Liver (tissue), 9 donors: ENCODE measurements around the gene OR1L6. TPM values are rescaled to one million over a fixed set of nuclear protein-coding genes. Genes with fewer than 3 reads are reported as not detected.

Source experiments
- DNase-seq: peaks from one replicate; pipeline ENCODE4 v3.0.0-alpha.2; 2017; ENCODE audit warnings: low spot score
- H3K27ac ChIP-seq, 2 donors: one replicate each; pipeline ENCODE4 v1.7.0; 2013; ENCODE audit warnings: inconsistent platforms in 2 of 2, low read length in 2 of 2, control low read depth in 1 of 2, low read depth in 1 of 2, mild to moderate bottlenecking in 1 of 2
- H3K27me3 ChIP-seq, 4 donors: one replicate each; pipeline versions ENCODE4 v1.6.1 to v1.7.0; 2013; ENCODE audit warnings: low read length in 3 of 4, inconsistent platforms in 1 of 4, mild to moderate bottlenecking in 1 of 4, moderate library complexity in 1 of 4; ENCODE audit not compliant: control insufficient read depth in 4 of 4, insufficient read depth in 4 of 4
- H3K36me3 ChIP-seq, 4 donors: one replicate each; pipeline versions ENCODE4 v1.6.1 to v1.7.0; 2013; ENCODE audit warnings: low read length in 3 of 4, mild to moderate bottlenecking in 3 of 4, low read depth in 1 of 4, moderate library complexity in 1 of 4; ENCODE audit not compliant: control insufficient read depth in 4 of 4, insufficient read depth in 3 of 4
- H3K4me1 ChIP-seq, 4 donors: one replicate each; pipeline versions ENCODE4 v1.6.1 to v1.7.0; 2013; ENCODE audit warnings: low read length in 3 of 4, mild to moderate bottlenecking in 3 of 4, moderate library complexity in 1 of 4; ENCODE audit not compliant: control insufficient read depth in 4 of 4, insufficient read depth in 4 of 4
- H3K4me3 ChIP-seq, 3 donors: one replicate each; pipeline versions ENCODE4 v1.6.1 to v1.7.0; 2013; ENCODE audit warnings: low read length in 3 of 3, control low read depth in 1 of 3, low read depth in 1 of 3, mild to moderate bottlenecking in 1 of 3
- H3K9ac ChIP-seq, 2 donors: one replicate each; pipeline ENCODE4 v1.7.0; 2013; ENCODE audit warnings: low read length in 2 of 2, mild to moderate bottlenecking in 2 of 2, moderate library complexity in 2 of 2, control low read depth in 1 of 2, low read depth in 1 of 2
- H3K9me3 ChIP-seq, 4 donors: one replicate each; pipeline versions ENCODE4 v1.6.1 to v1.7.0; 2013; ENCODE audit warnings: low read length in 3 of 4; ENCODE audit not compliant: control insufficient read depth in 4 of 4
- FOXA1 ChIP-seq: IDR thresholded peaks from 2 replicates; pipeline ENCODE4 v1.6.1; 2016; ENCODE audit warnings: antibody characterized with exemption
- FOXA2 ChIP-seq: IDR thresholded peaks from 2 replicates; pipeline ENCODE4 v1.6.1; 2016; ENCODE audit warnings: antibody characterized with exemption
- GABPA ChIP-seq, 2 donors: IDR thresholded peaks in 1 of 2; conservative IDR thresholded peaks in 1 of 2; 2 replicates each; pipeline ENCODE4 v1.6.1; 2016; ENCODE audit warnings: antibody characterized with exemption in 2 of 2, mild to moderate bottlenecking in 1 of 2, moderate library complexity in 1 of 2
- JUND ChIP-seq, 2 donors: IDR thresholded peaks; 2 replicates each; pipeline ENCODE4 v1.6.1; 2016; ENCODE audit warnings: antibody characterized with exemption in 2 of 2
- NR2F2 ChIP-seq: IDR thresholded peaks from 2 replicates; pipeline ENCODE4 v1.6.1; 2016; ENCODE audit warnings: antibody characterized with exemption
- RXRA ChIP-seq, 2 donors: IDR thresholded peaks; 2 replicates each; pipeline ENCODE4 v1.6.1; 2017 to 2018; ENCODE audit warnings: antibody characterized with exemption in 2 of 2, mild to moderate bottlenecking in 1 of 2
- SP1 ChIP-seq: IDR thresholded peaks from 2 replicates; pipeline ENCODE4 v1.6.1; 2018; ENCODE audit warnings: antibody characterized with exemption, mild to moderate bottlenecking
- TAF1 ChIP-seq: conservative IDR thresholded peaks from 2 replicates; pipeline ENCODE4 v1.6.1; 2016; ENCODE audit warnings: antibody characterized with exemption, mild to moderate bottlenecking
- YY1 ChIP-seq: IDR thresholded peaks from 2 replicates; pipeline ENCODE4 v1.6.1; 2016; ENCODE audit warnings: antibody characterized with exemption, mild to moderate bottlenecking
- WGBS: extraction: QIAGEN DNeasy Blood & Tissue Kit; methylation state at CpG from one replicate; pipeline ENCODE4 v1.1.7; 2013; 5-methylcytosine and 5-hydroxymethylcytosine counted together
- polyA plus RNA-seq, 2 donors: library from polyadenylated mRNA; stranded (reverse) in 1 of 2; unstranded in 1 of 2; fragments of 200-250 nt in 1 of 2; fragments of >200 nt in 1 of 2; fragmentation: Nextera tagmentation in 1 of 2; extraction: Ambion mirVana in 1 of 2; gene quantifications; one replicate each; pipeline versions ENCODE4 v1.2.1 to v1.2.3, GENCODE V29; 2013 to 2015
- total RNA-seq, 2 donors: library from RNA; depleted of rRNA; stranded (reverse); fragments of >200 nt; gene quantifications; one replicate each; pipeline ENCODE4 v1.2.3, GENCODE V29; 2014
- TF ChIP-seq, protein P1 (sequence below): fragments of 150-350 bp; IDR thresholded peaks from 2 replicates; pipeline ENCODE4 v1.5.1; 2017; ENCODE audit warnings: improper control_type of control experiment, low read depth, low read length; ENCODE audit not compliant: missing input control
- TF ChIP-seq, protein P2 (sequence below): IDR thresholded peaks from 2 replicates; pipeline ENCODE4 v1.6.1; 2016; ENCODE audit warnings: antibody characterized with exemption
- TF ChIP-seq, protein P3 (sequence below): IDR thresholded peaks from 2 replicates; pipeline ENCODE4 v1.6.1; 2016; ENCODE audit warnings: antibody characterized with exemption
- donor health status: healthy.
- donor health status: healthy.
- donor health status: healthy.
- donor health status: healthy.
- donor health status: healthy.

The OR1L6 gene
- total and polyA plus RNA-seq, 4 donors: not detected

DNA sequence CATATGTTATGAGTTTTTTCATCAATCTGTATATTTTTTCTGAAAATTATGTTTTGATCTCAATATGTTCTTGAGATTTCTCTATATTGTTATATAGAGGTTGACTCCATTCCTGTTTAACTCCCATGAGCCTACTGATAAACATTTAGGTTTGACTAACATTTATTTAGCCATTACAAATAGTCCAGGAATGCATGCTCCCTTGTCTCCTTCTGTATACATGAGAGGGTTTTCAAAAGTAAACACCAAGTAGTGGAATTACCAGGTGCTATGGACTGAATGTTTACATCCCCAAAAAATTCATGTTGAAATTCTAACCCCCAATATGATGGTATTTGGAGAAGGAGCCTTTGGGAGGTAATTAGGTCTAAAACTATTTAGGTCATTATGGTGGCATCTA lies 43.2 kb downstream of the OR1L6 start:
- TF ChIP-seq, protein P1, sequence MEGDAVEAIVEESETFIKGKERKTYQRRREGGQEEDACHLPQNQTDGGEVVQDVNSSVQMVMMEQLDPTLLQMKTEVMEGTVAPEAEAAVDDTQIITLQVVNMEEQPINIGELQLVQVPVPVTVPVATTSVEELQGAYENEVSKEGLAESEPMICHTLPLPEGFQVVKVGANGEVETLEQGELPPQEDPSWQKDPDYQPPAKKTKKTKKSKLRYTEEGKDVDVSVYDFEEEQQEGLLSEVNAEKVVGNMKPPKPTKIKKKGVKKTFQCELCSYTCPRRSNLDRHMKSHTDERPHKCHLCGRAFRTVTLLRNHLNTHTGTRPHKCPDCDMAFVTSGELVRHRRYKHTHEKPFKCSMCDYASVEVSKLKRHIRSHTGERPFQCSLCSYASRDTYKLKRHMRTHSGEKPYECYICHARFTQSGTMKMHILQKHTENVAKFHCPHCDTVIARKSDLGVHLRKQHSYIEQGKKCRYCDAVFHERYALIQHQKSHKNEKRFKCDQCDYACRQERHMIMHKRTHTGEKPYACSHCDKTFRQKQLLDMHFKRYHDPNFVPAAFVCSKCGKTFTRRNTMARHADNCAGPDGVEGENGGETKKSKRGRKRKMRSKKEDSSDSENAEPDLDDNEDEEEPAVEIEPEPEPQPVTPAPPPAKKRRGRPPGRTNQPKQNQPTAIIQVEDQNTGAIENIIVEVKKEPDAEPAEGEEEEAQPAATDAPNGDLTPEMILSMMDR: no peak
- TF ChIP-seq NR2F2 (no peak), FOXA2 (no peak), JUND (IDR thresholded peaks at IDR 0.05) (no peak)
- TF ChIP-seq, protein P2, sequence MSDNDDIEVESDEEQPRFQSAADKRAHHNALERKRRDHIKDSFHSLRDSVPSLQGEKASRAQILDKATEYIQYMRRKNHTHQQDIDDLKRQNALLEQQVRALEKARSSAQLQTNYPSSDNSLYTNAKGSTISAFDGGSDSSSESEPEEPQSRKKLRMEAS: no peak
- H3K27ac ChIP-seq: no peak overlapping the region

DNA sequence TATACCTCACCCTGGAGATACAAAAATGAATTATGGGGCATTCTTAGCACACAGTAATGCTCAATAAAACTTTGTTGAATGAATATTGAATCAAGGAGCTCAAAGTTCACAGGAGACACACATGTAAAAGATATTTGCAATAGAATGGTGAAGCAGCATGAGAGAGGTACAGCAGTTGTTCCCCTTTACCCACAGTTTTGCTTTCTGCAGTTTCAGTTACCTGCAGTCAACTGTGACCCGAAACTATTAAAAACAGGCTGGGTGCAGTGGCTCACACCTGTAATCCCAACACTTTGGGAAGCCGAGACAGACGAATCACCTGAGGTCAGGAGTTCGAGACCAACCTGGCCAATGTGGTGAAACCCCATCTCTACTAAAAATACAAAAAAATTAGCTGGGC lies 44.2 kb downstream of the OR1L6 start:
- WGBS: 90% methylated on average over 4 of the region's 4 CpGs
- peaks cover 0 to 1% (median 0%) of the 10 kb centered on the region in 4 donors for H3K4me1 ChIP-seq
- TF ChIP-seq RXRA (IDR thresholded peaks at IDR 0.05) (no peak), JUND (IDR thresholded peaks at IDR 0.05) (no peak), GABPA (IDR thresholded peaks at IDR 0.05 in 1 of 2, conservative IDR thresholded peaks at IDR 0.05 in 1 of 2) (no peak), FOXA2 (no peak), NR2F2 (no peak), TAF1 (no peak)
- TF ChIP-seq, protein P2: no peak

More for the DNA sequence above, 43.2 kb downstream of the OR1L6 start:
- no peak for DNase-seq
- no peak overlapping the region for H3K4me3 ChIP-seq
- H3K36me3 ChIP-seq: no peaks in the 10 kb centered on the region
- H3K9ac ChIP-seq: no peak overlapping the region
- H3K9me3 ChIP-seq: no peaks in the 10 kb centered on the region
- no peaks in the 10 kb centered on the region for H3K27me3 ChIP-seq
- H3K4me1 ChIP-seq: peaks cover 0 to 1% (median 0%) of the 10 kb centered on the region in 4 donors

DNA sequence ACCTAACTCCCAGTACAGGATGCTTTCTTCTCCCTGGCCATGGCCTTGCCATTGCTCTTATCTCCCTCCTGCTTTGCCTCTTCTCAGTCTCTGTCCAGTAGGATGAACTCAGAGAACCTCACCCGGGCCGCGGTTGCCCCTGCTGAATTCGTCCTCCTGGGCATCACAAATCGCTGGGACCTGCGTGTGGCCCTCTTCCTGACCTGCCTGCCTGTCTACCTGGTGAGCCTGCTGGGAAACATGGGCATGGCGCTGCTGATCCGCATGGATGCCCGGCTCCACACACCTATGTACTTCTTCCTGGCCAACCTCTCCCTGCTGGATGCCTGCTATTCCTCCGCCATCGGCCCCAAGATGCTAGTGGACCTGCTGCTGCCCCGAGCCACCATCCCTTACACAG lies 46.7 kb downstream of the OR1L6 start, which contains the start of gene OR5C1:
OR5C1 (plus strand) TSS at position 103 of the 400 bp plus-strand sequence; CDS start at position 103, 0 bp downstream.
- Histone ChIP-seq H3K27me3 (no peaks in the 10 kb centered on the region), H3K9me3 (no peaks in the 10 kb centered on the region), H3K9ac (no peak within 1 kb of the TSS), H3K27ac (no peak within 1 kb of the TSS), H3K4me3 (no peak within 1 kb of the TSS), H3K4me1 (peaks cover 0 to 1% (median 0%) of the 10 kb centered on the region in 4 donors), H3K36me3 (no peaks in the 10 kb centered on the region)
- TF ChIP-seq JUND (IDR thresholded peaks at IDR 0.05) (no peak), RXRA (IDR thresholded peaks at IDR 0.05) (no peak), FOXA1 (no peak), SP1 (no peak), GABPA (IDR thresholded peaks at IDR 0.05 in 1 of 2, conservative IDR thresholded peaks at IDR 0.05 in 1 of 2) (no peak), YY1 (no peak)
- TF ChIP-seq, protein P3, sequence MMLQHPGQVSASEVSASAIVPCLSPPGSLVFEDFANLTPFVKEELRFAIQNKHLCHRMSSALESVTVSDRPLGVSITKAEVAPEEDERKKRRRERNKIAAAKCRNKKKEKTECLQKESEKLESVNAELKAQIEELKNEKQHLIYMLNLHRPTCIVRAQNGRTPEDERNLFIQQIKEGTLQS: no peak
- DNase-seq: no peak
- 95% methylated on average over 12 of the region's 12 CpGs for WGBS

More for the DNA sequence above, 44.2 kb downstream of the OR1L6 start:
- DNase-seq: no peak
- Histone ChIP-seq H3K36me3 (no peaks in the 10 kb centered on the region), H3K9me3 (no peaks in the 10 kb centered on the region), H3K27ac (no peak overlapping the region), H3K9ac (no peak overlapping the region), H3K4me3 (no peak overlapping the region), H3K27me3 (no peaks in the 10 kb centered on the region)
